H1 (cell line): ENCODE results near the gene AHDC1.

Source experiments
- CTCF ChIP-seq, 3 experiments: IDR thresholded peaks; 1 replicate in 2 of 3; 2 replicates in 1 of 3; pipeline versions ENCODE4 v1.5.1 to v1.6.1; 2011; ENCODE audit warnings: low read length in 3 of 3, mild to moderate bottlenecking in 3 of 3, inconsistent platforms in 2 of 3, low read depth in 1 of 3, moderate library complexity in 1 of 3; ENCODE audit not compliant: insufficient read depth in 1 of 3; ENCODE audit errors: control extremely low read depth in 1 of 3
- PHF8 ChIP-seq: fragments of 200-600 bp; sonication (generic); conservative IDR thresholded peaks from 2 replicates; pipeline ENCODE4 v1.7.1; 2012; ENCODE audit warnings: low read depth, mild to moderate bottlenecking, inconsistent platforms, low read length, moderate library complexity
- POLR2AphosphoS5 ChIP-seq: IDR thresholded peaks from 2 replicates; pipeline ENCODE4 v1.6.1; 2011; ENCODE audit warnings: low read depth, low read length
- SRF ChIP-seq: IDR thresholded peaks from 2 replicates; pipeline ENCODE4 v1.6.1; 2011; ENCODE audit warnings: mild to moderate bottlenecking, low read depth, low read length, moderate library complexity
- TF ChIP-seq, protein P1 (sequence below): IDR thresholded peaks from 2 replicates; pipeline ENCODE4 v1.6.1; 2012; ENCODE audit warnings: inconsistent platforms

DNA sequence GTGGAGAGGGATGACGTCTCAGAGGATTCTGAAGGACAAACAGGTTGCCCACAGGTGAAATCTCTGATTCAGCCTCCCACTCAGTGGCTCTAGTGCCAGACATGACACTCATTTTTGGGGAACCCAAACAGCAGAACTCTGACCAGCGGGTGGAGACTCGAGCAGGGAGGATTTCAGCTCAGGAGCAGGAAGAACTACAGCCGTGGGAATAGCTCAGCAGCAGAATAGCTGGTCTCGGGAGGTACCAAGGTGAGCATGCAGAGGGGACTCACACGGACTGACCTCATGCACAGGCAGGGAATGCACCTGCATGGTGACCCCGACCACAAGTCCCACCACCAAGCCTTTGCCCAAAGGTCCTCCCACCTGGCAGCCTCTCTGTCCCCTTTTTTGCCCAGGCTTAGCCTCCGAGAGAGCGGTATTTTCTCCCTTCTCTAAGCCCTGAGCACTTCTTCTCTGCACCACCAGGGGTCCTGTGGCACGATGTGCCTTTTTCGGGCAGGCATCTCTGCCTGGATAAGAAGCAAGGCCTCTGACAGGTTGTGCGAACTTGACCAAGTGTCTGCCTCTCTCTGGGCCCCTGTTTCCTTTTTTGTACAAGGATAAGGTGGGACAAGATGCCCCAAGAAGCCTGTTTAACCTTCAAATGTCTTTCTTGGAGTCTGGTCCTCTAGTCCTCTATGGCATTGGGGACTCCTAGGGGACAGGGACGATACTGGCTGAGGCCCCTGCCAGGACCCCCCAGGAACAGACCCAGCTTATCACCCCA is 39.8 kb upstream of the AHDC1 start:
- TF ChIP-seq SRF (no peak), POLR2AphosphoS5 (no peak), PHF8 (no peak), CTCF (IDR thresholded peaks at IDR 0.05; ENCODE audit: control extremely low read depth in 1 of 3, insufficient read depth in 1 of 3, low read depth in 1 of 3, low read length in 3 of 3) (peak; percentile 72 to 92 (median 80))
- TF ChIP-seq, protein P1, sequence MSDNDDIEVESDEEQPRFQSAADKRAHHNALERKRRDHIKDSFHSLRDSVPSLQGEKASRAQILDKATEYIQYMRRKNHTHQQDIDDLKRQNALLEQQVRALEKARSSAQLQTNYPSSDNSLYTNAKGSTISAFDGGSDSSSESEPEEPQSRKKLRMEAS, result peak; percentile 54
